Measurements from ENCODE around the gene CCR2. TPM values are rescaled to one million over a fixed set of nuclear protein-coding genes. Genes with fewer than 3 reads are reported as not detected.

Gene CCR2
- polyA plus RNA-seq, 1 of the 3 experiments (the other 2 are of a cell fraction), result not detected

Other genes with a start within 250 kb of the CCR2 start
- gene CCR1, start 145.8 kb upstream of the CCR2 start, polyA plus RNA-seq (2012; rRNA removed), result not detected in 2 replicates
- gene CCR3, start 111.7 kb upstream of the CCR2 start, polyA plus RNA-seq (2012; rRNA removed), result not detected in 2 replicates
- not detected in 2 replicates for gene CCR5, start 16.8 kb downstream of the CCR2 start, polyA plus RNA-seq (2012; rRNA removed)
- gene CCRL2, start 53.1 kb downstream of the CCR2 start, polyA plus RNA-seq (2012; rRNA removed), result not detected in 2 replicates
- gene LTF, start 110.8 kb downstream of the CCR2 start, polyA plus RNA-seq (2012; rRNA removed), result not detected in 2 replicates
- gene RTP3, start 143.9 kb downstream of the CCR2 start, polyA plus RNA-seq (2012; rRNA removed), result not detected in 2 replicates
- 0.13 and 0.23 TPM in 2 replicates for gene LRRC2, start 212.2 kb downstream of the CCR2 start, polyA plus RNA-seq (2012; rRNA removed)